Smooth muscle cell (in vitro differentiated cells): ENCODE results near the gene HELZ. TPM values are rescaled to one million over a fixed set of nuclear protein-coding genes. Genes with fewer than 3 reads are reported as not detected.

Experiments used
- DNase-seq: peaks from one replicate; lab custom pipeline; 2025; ENCODE audit not compliant: unreplicated experiment; lab: John Stamatoyannopoulos, UW
- H2AFZ ChIP-seq: fragments of 200-600 bp; sonication (generic); 2 replicates; pipeline ENCODE4 v1.6.0; 2016; ENCODE audit warnings: antibody characterized with exemption, low read depth, mild to moderate bottlenecking
- H3F3A ChIP-seq: fragments of 200-600 bp; sonication (generic); 2 replicates; pipeline ENCODE4 v1.6.0; 2017; ENCODE audit warnings: antibody characterized with exemption, low read depth
- H3K27ac ChIP-seq: fragments of 200-600 bp; sonication (generic); 2 replicates; pipeline ENCODE4 v1.5.1; 2016; ENCODE audit warnings: low read depth, mild to moderate bottlenecking
- H3K27me3 ChIP-seq: fragments of 200-600 bp; sonication (generic); 2 replicates; pipeline ENCODE4 v1.6.1; 2016; ENCODE audit warnings: low read depth, mild to moderate bottlenecking
- H3K36me3 ChIP-seq: fragments of 200-600 bp; sonication (generic); 2 replicates; pipeline ENCODE4 v1.5.1; 2016; ENCODE audit warnings: low read depth
- H3K4me1 ChIP-seq: fragments of 200-600 bp; sonication (generic); 2 replicates; pipeline ENCODE4 v1.5.1; 2016; ENCODE audit warnings: low read depth
- H3K4me2 ChIP-seq: fragments of 200-600 bp; sonication (generic); 2 replicates; pipeline ENCODE4 v1.6.0; 2016; ENCODE audit warnings: mild to moderate bottlenecking
- H3K4me3 ChIP-seq: fragments of 200-600 bp; sonication (generic); 2 replicates; pipeline ENCODE4 v1.5.1; 2016; ENCODE audit warnings: mild to moderate bottlenecking
- H3K79me2 ChIP-seq: fragments of 200-600 bp; sonication (generic); 2 replicates; pipeline ENCODE4 v1.6.0; 2016; ENCODE audit warnings: low read depth, mild to moderate bottlenecking
- H3K9ac ChIP-seq: fragments of 200-600 bp; sonication (generic); 2 replicates; pipeline ENCODE4 v1.6.0; 2016; ENCODE audit warnings: low read depth
- H3K9me3 ChIP-seq: fragments of 200-600 bp; sonication (generic); replicated peaks from 2 replicates; pipeline ENCODE4 v1.5.1; 2016; ENCODE audit warnings: low read depth
- H4K20me1 ChIP-seq: fragments of 200-600 bp; sonication (generic); 2 replicates; pipeline ENCODE4 v1.6.0; 2016; ENCODE audit warnings: low read depth
- WGBS: methylation state at CpG from one replicate; pipeline ENCODE4 v1.1.7; 2016; ENCODE audit warnings: low lambda C conversion rate; 5-methylcytosine and 5-hydroxymethylcytosine counted together
- polyA plus RNA-seq: library from polyadenylated mRNA; unstranded; fragments of >200 nt; fragmentation: Nextera tagmentation; extraction: Ambion mirVana; gene quantifications from 2 replicates; pipeline ENCODE4 v1.2.1, GENCODE V29; 2016
- total RNA-seq: library from RNA; depleted of rRNA; stranded (reverse); fragments of >200 nt; gene quantifications from 2 replicates; pipeline ENCODE4 v1.2.3, GENCODE V29; 2014
- TF ChIP-seq, protein P1 (sequence below): fragments of 200-600 bp; sonication (generic); IDR thresholded peaks from 2 replicates; pipeline ENCODE4 v1.5.1; 2017; ENCODE audit warnings: borderline replicate concordance, mild to moderate bottlenecking, antibody characterized with exemption; ENCODE audit not compliant: insufficient read depth, poor library complexity, severe bottlenecking

Gene HELZ
- total and polyA plus RNA-seq, 2 experiments from 2014 or later: 18.8 to 34.4 TPM

DNA sequence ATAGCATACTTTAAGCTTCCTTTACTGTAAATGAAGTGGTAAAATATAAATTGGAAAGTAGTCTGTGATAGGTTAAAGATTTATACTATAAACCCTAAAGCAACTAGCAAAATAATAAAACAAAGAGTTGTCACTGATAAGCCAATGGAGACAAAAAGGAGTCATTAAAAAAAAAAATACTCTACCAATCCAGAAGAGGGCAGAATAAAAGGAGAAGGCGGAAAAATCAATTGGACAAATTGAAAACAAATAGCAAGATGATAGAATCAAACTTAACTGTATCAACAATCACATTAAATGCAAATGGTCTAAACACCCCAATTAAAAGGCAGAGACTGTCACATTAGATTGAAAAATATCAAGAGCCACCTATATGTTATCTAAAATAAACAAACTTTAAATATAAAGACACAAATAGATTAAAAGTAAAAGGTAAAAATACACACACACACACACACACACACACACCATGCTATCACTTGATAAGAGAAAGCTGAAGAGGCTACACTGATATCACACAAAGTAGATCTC is 128.9 kb downstream of the HELZ start:
- Histone ChIP-seq H3K4me3 (no peak overlapping the region), H3K36me3 (peaks cover 34% of the 10 kb centered on the region), H3K79me2 (peaks cover 4% of the 10 kb centered on the region), H4K20me1 (peaks cover 30% of the 10 kb centered on the region), H3F3A (no peaks in the 10 kb centered on the region), H3K4me1 (no peaks in the 10 kb centered on the region), H3K27me3 (no peaks in the 10 kb centered on the region), H3K9me3 (no peaks in the 10 kb centered on the region), H3K9ac (no peak overlapping the region), H3K27ac (no peak overlapping the region), H2AFZ (no peak overlapping the region), H3K4me2 (no peak overlapping the region)
- 95% methylated on average over 1 of the region's 1 CpG for WGBS
- DNase-seq: no peak
- TF ChIP-seq, protein P1, sequence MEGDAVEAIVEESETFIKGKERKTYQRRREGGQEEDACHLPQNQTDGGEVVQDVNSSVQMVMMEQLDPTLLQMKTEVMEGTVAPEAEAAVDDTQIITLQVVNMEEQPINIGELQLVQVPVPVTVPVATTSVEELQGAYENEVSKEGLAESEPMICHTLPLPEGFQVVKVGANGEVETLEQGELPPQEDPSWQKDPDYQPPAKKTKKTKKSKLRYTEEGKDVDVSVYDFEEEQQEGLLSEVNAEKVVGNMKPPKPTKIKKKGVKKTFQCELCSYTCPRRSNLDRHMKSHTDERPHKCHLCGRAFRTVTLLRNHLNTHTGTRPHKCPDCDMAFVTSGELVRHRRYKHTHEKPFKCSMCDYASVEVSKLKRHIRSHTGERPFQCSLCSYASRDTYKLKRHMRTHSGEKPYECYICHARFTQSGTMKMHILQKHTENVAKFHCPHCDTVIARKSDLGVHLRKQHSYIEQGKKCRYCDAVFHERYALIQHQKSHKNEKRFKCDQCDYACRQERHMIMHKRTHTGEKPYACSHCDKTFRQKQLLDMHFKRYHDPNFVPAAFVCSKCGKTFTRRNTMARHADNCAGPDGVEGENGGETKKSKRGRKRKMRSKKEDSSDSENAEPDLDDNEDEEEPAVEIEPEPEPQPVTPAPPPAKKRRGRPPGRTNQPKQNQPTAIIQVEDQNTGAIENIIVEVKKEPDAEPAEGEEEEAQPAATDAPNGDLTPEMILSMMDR: no peak

DNA sequence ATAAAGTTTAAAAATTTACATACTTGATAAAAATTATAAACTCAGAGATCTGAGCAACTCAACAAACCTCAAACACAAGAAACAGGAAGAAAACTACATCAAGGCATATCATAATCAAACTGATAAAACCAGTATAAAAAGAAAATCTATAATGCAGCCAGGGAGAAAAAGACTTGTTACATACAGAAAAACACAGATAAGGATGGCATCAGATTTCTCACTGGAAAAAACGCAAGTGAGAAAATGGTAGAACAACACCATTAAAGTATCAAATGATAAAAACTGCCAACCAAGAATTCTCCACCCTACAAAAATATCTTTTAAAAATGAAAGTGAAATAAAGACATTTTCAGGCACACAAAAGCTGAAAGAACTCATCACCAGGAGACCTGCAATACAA is 129.6 kb downstream of the HELZ start:
- peaks cover 31% of the 10 kb centered on the region for H4K20me1 ChIP-seq
- H2AFZ ChIP-seq: no peak overlapping the region
- peaks cover 4% of the 10 kb centered on the region for H3K79me2 ChIP-seq
- H3K36me3 ChIP-seq: peaks cover 29% of the 10 kb centered on the region
- no peak overlapping the region for H3K4me3 ChIP-seq
- H3K27ac ChIP-seq: no peak overlapping the region
- H3K4me1 ChIP-seq: no peaks in the 10 kb centered on the region
- H3K9ac ChIP-seq: no peak overlapping the region
- no peaks in the 10 kb centered on the region for H3K9me3 ChIP-seq
- 100% methylated on average over 1 of the region's 1 CpG for WGBS
- no peaks in the 10 kb centered on the region for H3K27me3 ChIP-seq
- TF ChIP-seq, protein P1: no peak
- H3F3A ChIP-seq: no peaks in the 10 kb centered on the region
- no peak overlapping the region for H3K4me2 ChIP-seq
- no peak for DNase-seq

DNA sequence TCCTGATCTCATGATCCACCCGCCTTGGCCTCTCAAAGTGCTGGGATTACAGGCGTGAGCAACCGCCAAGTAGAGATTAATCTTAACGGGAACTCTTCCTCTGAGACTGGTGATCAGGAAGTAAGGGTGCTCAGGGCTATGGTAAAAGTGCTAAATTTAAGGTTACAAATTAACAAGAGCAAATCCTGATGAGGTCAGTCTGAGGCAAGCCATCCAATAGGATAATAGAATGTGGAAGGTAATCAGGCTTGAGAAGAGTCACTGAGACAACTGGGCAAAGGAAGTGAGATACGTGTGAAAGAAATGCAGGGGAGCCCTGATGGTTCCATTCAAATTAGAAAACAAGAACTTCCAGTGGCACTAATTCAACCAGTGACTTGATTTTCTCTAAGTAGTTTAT is 131.5 kb downstream of the HELZ start:
- 94% methylated on average over 5 of the region's 5 CpGs for WGBS
- Histone ChIP-seq H3K9ac (no peak overlapping the region), H3K4me1 (no peaks in the 10 kb centered on the region), H3F3A (no peaks in the 10 kb centered on the region), H3K9me3 (no peaks in the 10 kb centered on the region), H3K4me2 (no peak overlapping the region), H3K4me3 (no peak overlapping the region), H4K20me1 (peaks cover 32% of the 10 kb centered on the region), H2AFZ (no peak overlapping the region), H3K27ac (no peak overlapping the region), H3K27me3 (no peaks in the 10 kb centered on the region), H3K79me2 (no peaks in the 10 kb centered on the region), H3K36me3 (peaks cover 27% of the 10 kb centered on the region)
- DNase-seq: no peak
- TF ChIP-seq, protein P1: no peak

DNA sequence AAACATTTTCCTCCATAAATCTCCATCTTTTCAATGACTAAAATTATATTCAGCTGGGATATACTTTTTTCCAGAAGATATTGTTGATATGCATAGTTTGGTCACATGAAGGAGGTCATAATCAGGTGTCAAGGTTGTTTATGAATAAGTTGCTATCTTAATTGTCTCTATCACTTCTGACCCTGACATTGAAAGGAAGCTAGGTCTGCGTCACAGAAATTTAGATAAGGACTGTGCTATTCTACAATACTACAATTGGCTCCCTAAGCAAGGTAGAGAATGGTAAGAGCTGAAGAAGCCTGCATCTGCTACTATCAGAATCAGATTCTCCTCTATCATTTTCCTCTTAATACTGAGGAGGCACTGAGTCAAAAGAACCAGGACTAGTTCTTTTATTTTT is 133.2 kb downstream of the HELZ start:
- no peaks in the 10 kb centered on the region for H3K27me3 ChIP-seq
- H4K20me1 ChIP-seq: peaks cover 32% of the 10 kb centered on the region
- H3K9me3 ChIP-seq: no peaks in the 10 kb centered on the region
- H3K9ac ChIP-seq: no peak overlapping the region
- no peak overlapping the region for H3K4me2 ChIP-seq
- H3K36me3 ChIP-seq: peaks cover 38% of the 10 kb centered on the region
- H2AFZ ChIP-seq: no peak overlapping the region
- H3K4me1 ChIP-seq: no peaks in the 10 kb centered on the region
- 94% methylated on average over 1 of the region's 1 CpG for WGBS
- no peak overlapping the region for H3K27ac ChIP-seq
- H3K4me3 ChIP-seq: no peak overlapping the region
- DNase-seq: no peak
- H3F3A ChIP-seq: no peaks in the 10 kb centered on the region
- no peaks in the 10 kb centered on the region for H3K79me2 ChIP-seq
- TF ChIP-seq, protein P1: no peak
